Pancreas (tissue), 10 donors: ENCODE data around the gene TMOD1. TPM values are rescaled to one million over a fixed set of nuclear protein-coding genes. Genes with fewer than 3 reads are reported as not detected.

Experiments
- ATAC-seq, 4 donors: fragments of 200-7000 bp; cut with Tn5 transposase; one replicate each; pipeline versions ENCODE4 v1.8.0 to v1.9.1; 2020; ENCODE audit warnings: mild to moderate bottlenecking in 4 of 4, moderate library complexity in 4 of 4
- DNase-seq, 6 donors: peaks; one replicate each; pipeline ENCODE4 v3.0.0-alpha.2; 2020
- FAIRE-seq: peaks from 2 replicates; lab custom pipeline; 2012; peaks lifted over from hg19 to GRCh38; lab: Jason Lieb, UNC
- H3K27ac ChIP-seq, 4 donors: fragments of 200-600 bp; sonication (generic); 1 replicate in 3 of 4; 2 replicates in 1 of 4; pipeline versions ENCODE4 v1.5.0 to v1.8.0; 2020
- H3K27me3 ChIP-seq, 4 donors: fragments of 200-600 bp; one replicate each; pipeline ENCODE4 v1.8.0; 2021
- H3K36me3 ChIP-seq, 3 donors: fragments of 200-600 bp; sonication (generic) in 1 of 3; one replicate each; pipeline versions ENCODE4 v1.5.0 to v1.8.0; 2020 to 2021
- H3K4me1 ChIP-seq, 3 donors: fragments of 200-600 bp; one replicate each; pipeline ENCODE4 v1.8.0; 2021
- H3K4me3 ChIP-seq, 4 donors: fragments of 200-600 bp; sonication (generic) in 2 of 4; one replicate each; pipeline versions ENCODE4 v1.5.0 to v1.8.0; 2020 to 2021
- H3K9me3 ChIP-seq, 4 donors: fragments of 200-600 bp; one replicate each; pipeline ENCODE4 v1.8.0; 2021
- WGBS, 2 donors: extraction: QIAGEN DNeasy Blood & Tissue Kit; methylation state at CpG; one replicate each; pipeline ENCODE4 v1.1.7; 2013; 5-methylcytosine and 5-hydroxymethylcytosine counted together
- intact Hi-C, 3 donors: fragments of 100-400 bp; cut with DNase I; formaldehyde crosslinking; loops; one replicate each; pipeline versions ENCODE4 v1.11.1 to v1.14.2; 2022
- polyA plus RNA-seq, 2 donors: library from polyadenylated mRNA; stranded (reverse); fragments of 200-250 nt; gene quantifications; one replicate each; pipeline ENCODE4 v1.2.3, GENCODE V29; 2013
- total RNA-seq, 6 donors: library from RNA; stranded (reverse); fragmentation: NEBNext Ultra II Directional in 4 of 6; extraction: Animal tissue kit (Norgen Biotek cat#: 25700) in 4 of 6; gene quantifications; one replicate each; pipeline versions ENCODE4 v1.2.1 to v1.2.4, GENCODE V29; 2021 to 2023
- TF ChIP-seq, protein P1 (sequence below), 4 donors: fragments of 200-600 bp; sonication (generic) in 3 of 4; IDR thresholded peaks; one replicate each; pipeline versions ENCODE4 v1.5.0 to v1.8.0; 2021; ENCODE audit warnings: antibody characterized with exemption in 4 of 4
- donor health status: healthy with polysubstance abuse.
- donor health status: DM: no; HTN: no; CAD: no; lungs with moderate emphysema.
- donor health status: DM: no; HTN: no; CAD: no.
- donor health status: control.
- donor health status: control.
- donor health status: Bipolar disorder and iron deficiency.
- donor health status: DM: yes; HTN: yes; CAD: no.
- donor health status: DM: no; HTN: no; CAD: no.
- donor health status: DM: no; HTN: no; CAD: no.
- donor health status: DM: yes; HTN: yes; CAD: no.

The TMOD1 gene
- total and polyA plus RNA-seq, 8 donors, result 8.4 to 28.7 (median 12.3) TPM

DNA sequence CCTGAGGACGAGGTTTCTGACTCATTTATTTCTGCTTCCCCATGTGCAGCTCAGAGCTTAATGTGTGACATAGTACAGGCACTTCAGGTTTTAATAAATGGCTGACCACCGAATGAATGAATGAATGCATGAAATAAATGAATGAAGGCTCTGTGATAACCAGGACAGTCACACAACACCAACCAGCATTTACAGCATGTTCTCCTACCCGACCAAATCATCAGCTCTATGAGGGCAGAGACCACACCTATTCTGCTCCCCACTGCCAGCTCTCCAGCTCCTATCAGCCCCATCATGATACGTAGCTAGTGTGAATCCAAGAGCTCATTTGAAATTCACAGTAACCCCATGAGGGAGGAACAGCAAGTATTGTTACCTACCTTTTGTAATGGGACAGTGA is 4.8 kb downstream of the TMOD1 start:
- FAIRE-seq (no peak), DNase-seq (no peak), ATAC-seq (no peak)
- H3K36me3 ChIP-seq, result no peaks in the 10 kb centered on the region
- no peak overlapping the region for H3K27ac ChIP-seq
- H3K4me1 ChIP-seq, result peaks cover 0 to 15% (median 8%) of the 10 kb centered on the region in 3 donors
- no peaks in the 10 kb centered on the region for H3K9me3 ChIP-seq
- H3K27me3 ChIP-seq, result no peaks in the 10 kb centered on the region
- no peak overlapping the region for H3K4me3 ChIP-seq
- 86 to 87% methylated on average over 4 of the region's 4 CpGs for WGBS, 2 donors
- TF ChIP-seq, protein P1, sequence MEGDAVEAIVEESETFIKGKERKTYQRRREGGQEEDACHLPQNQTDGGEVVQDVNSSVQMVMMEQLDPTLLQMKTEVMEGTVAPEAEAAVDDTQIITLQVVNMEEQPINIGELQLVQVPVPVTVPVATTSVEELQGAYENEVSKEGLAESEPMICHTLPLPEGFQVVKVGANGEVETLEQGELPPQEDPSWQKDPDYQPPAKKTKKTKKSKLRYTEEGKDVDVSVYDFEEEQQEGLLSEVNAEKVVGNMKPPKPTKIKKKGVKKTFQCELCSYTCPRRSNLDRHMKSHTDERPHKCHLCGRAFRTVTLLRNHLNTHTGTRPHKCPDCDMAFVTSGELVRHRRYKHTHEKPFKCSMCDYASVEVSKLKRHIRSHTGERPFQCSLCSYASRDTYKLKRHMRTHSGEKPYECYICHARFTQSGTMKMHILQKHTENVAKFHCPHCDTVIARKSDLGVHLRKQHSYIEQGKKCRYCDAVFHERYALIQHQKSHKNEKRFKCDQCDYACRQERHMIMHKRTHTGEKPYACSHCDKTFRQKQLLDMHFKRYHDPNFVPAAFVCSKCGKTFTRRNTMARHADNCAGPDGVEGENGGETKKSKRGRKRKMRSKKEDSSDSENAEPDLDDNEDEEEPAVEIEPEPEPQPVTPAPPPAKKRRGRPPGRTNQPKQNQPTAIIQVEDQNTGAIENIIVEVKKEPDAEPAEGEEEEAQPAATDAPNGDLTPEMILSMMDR (IDR thresholded peaks at IDR 0.05), result no peak
- intact Hi-C loops, result no loop called here

DNA sequence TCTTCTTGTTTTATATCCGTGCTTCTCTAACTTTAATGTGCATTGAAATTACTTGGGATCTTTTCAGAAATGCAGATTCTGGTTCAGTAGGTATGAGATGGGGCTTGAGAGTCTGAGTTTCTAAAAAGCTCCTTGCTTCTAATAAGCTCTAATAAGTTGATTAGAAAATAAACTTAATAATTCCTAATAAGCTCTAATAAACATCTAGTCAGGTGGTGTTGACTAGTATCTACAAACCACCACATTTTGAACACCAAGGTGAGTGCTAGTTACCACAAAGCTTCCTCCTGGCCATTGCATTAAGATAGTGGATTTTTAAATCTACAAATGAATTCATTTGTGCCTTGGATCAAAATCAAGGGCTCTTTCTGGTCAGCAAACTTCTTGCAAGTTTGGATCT is 5.3 kb downstream of the TMOD1 start:
- H3K4me3 ChIP-seq, result no peak overlapping the region
- FAIRE-seq (no peak), ATAC-seq (no peak), DNase-seq (no peak)
- H3K27ac ChIP-seq, result no peak overlapping the region
- no peaks in the 10 kb centered on the region for H3K9me3 ChIP-seq
- 84 to 94% methylated on average over 1 of the region's 1 CpG for WGBS, 2 donors
- H3K27me3 ChIP-seq, result no peaks in the 10 kb centered on the region
- TF ChIP-seq, protein P1 (IDR thresholded peaks at IDR 0.05), result no peak
- no peaks in the 10 kb centered on the region for H3K36me3 ChIP-seq
- intact Hi-C loops, result no loop called here
- peaks cover 0 to 18% (median 8%) of the 10 kb centered on the region in 3 donors for H3K4me1 ChIP-seq

DNA sequence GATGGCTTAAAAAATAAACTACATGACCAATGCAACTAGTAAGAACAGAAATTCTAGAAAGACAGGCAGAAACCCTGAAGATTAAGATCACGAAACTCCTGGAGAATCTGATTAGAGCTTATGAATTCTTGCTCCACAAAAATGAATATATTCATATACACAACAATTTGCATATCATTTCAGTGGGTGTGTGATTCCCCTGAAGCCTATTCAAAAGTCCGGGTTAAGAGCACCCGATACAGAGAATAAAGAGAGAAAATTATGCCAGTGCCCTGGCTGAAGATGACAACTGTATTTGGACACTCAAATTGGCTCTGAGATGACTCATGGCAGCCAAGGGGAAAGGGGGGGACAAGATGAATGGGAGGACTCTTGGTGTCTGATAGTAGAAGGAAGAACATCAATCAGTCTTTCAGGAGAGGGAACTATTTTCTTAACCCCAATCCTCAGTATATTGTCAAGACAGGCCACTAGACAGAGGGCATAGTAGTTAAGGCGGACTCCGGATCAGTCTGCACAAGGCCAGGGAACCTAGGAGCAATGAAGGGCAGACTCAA is 6.0 kb downstream of the TMOD1 start:
- ATAC-seq (no peak), DNase-seq (no peak), FAIRE-seq (no peak)
- 95 to 98% methylated on average over 5 of the region's 5 CpGs for WGBS, 2 donors
- Histone ChIP-seq H3K27ac (no peak overlapping the region), H3K27me3 (no peaks in the 10 kb centered on the region), H3K4me1 (peaks cover 0 to 18% (median 8%) of the 10 kb centered on the region in 3 donors), H3K36me3 (no peaks in the 10 kb centered on the region), H3K4me3 (no peak overlapping the region), H3K9me3 (no peaks in the 10 kb centered on the region)
- TF ChIP-seq, protein P1 (IDR thresholded peaks at IDR 0.05), result no peak
- intact Hi-C loops, result no loop called here

DNA sequence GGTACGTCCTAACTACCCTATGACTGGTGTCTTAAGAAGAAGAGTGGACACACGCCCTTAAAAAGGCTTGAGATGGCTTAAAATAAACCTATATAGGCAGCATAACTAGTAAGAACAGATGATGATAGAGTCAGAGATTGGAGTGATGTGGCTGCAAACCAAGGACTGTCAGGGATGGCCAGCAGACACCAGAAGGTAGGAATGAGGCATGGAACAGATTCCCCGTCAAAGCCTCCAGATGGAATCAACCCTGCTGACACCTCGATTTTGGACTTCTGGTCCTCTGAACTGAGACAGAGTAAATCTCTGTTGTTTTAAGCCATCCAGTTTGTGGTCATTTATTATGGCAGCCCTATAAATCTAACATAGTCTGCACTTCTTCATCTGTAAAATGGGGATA is 7.4 kb downstream of the TMOD1 start:
- H3K9me3 ChIP-seq, result no peaks in the 10 kb centered on the region
- H3K4me1 ChIP-seq, result peaks cover 0 to 13% (median 0%) of the 10 kb centered on the region in 3 donors
- no peaks in the 10 kb centered on the region for H3K36me3 ChIP-seq
- ATAC-seq (no peak), FAIRE-seq (no peak), DNase-seq (no peak)
- no peak overlapping the region for H3K27ac ChIP-seq
- intact Hi-C loops, result no loop called here
- no peaks in the 10 kb centered on the region for H3K27me3 ChIP-seq
- no peak overlapping the region for H3K4me3 ChIP-seq
- TF ChIP-seq, protein P1 (IDR thresholded peaks at IDR 0.05), result no peak
- 68 to 83% methylated on average over 4 of the region's 4 CpGs for WGBS, 2 donors
